HL-60 (cell line): ENCODE data around the gene RIPOR2.

Experiments used
- DNase-seq, 2 experiments: peaks; one replicate each; pipeline ENCODE4 v3.0.0-alpha.2; 2010 to 2020; ENCODE audit warnings: low read depth in 1 of 2, low spot score in 1 of 2
- H3K27ac ChIP-seq: fragments of 250-450 bp; sonication (Bioruptor Pico); replicated peaks from 2 replicates; pipeline ENCODE4 v1.5.1; 2020; ENCODE audit warnings: mild to moderate bottlenecking, moderate library complexity
- H3K27me3 ChIP-seq: fragments of 250-450 bp; sonication (Bioruptor Pico); 2 replicates; pipeline ENCODE4 v1.5.1; 2021; ENCODE audit warnings: mild to moderate bottlenecking, moderate library complexity; ENCODE audit not compliant: insufficient read depth, poor library complexity, severe bottlenecking
- H3K4me3 ChIP-seq: replicated peaks from 2 replicates; pipeline ENCODE4 v1.5.1; 2011; ENCODE audit warnings: mild to moderate bottlenecking, control low read depth, low read length; ENCODE audit not compliant: insufficient read depth
- CTCF ChIP-seq: IDR thresholded peaks from one replicate; pipeline ENCODE4 v1.5.1; 2011; ENCODE audit warnings: low read length, control low read depth, inconsistent platforms; ENCODE audit not compliant: insufficient read depth
- GABPA ChIP-seq: IDR thresholded peaks from 2 replicates; pipeline ENCODE4 v1.6.1; 2012; ENCODE audit warnings: low read depth
- POLR2AphosphoS5 ChIP-seq: IDR thresholded peaks from 2 replicates; pipeline ENCODE4 v1.6.1; 2012; ENCODE audit warnings: low read depth
- REST ChIP-seq: IDR thresholded peaks from 2 replicates; pipeline ENCODE4 v1.6.1; 2012; ENCODE audit warnings: low read depth; ENCODE audit not compliant: insufficient replicate concordance
- SPI1 ChIP-seq: IDR thresholded peaks from 2 replicates; pipeline ENCODE4 v1.6.1; 2012; ENCODE audit warnings: low read depth, mild to moderate bottlenecking, borderline replicate concordance

The RIPOR2 gene

DNA sequence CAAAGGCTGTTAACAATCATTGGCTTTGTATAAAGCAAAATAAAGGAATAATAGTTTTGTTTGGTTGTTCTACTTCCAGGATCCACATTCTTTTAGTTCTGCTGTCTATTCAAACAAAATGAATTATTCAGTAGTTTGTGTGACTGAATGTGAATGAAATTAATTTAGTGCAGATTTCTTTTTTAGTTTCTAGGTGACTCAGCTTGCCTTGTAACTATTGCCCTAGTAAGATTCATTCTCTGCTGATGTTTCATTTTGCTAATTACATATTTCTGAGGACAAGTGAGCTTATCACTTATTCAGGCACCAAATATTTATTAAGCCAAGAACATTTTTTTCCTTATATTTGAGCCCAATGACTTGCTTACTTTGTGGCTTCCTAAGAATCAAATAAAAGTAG lies 46.5 kb upstream of the RIPOR2 start:
- DNase-seq: no peak
- TF ChIP-seq POLR2AphosphoS5 (no peak), CTCF (no peak), SPI1 (no peak), GABPA (no peak), REST (no peak)
- no peak overlapping the region for H3K4me3 ChIP-seq
- H3K27ac ChIP-seq: no peak overlapping the region
- H3K27me3 ChIP-seq: no peaks in the 10 kb centered on the region

DNA sequence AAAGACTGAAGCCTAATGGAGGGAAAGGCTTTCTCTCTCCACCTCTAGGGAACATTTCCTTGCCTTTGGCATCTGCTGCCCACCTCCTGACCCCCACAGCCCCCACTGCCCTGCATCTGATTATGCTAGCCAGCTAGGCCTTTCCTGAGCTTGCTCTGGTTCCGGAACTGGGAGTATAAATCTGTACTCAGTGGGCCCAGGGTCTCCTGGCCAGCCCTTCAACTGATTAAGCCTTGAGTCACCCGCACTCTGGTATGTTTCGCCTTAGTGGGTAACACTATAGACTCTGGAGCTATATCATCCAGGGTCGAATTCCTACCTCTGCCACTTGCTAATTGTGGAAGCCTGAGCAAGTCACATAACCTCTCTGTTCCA lies 45.6 kb upstream of the RIPOR2 start:
- no peak for DNase-seq
- H3K27ac ChIP-seq: no peak overlapping the region
- no peak overlapping the region for H3K4me3 ChIP-seq
- TF ChIP-seq REST (no peak), POLR2AphosphoS5 (no peak), SPI1 (no peak), CTCF (no peak)
- H3K27me3 ChIP-seq: no peaks in the 10 kb centered on the region

GRCh38 chr6:24980507-24981385 lies 45.0 kb upstream of the RIPOR2 start:
- Histone ChIP-seq H3K27ac (no peak overlapping the region), H3K27me3 (no peaks in the 10 kb centered on the region), H3K4me3 (no peak overlapping the region)
- TF ChIP-seq SPI1 (no peak), GABPA (no peak)
- no peak for DNase-seq

GRCh38 chr6:24979176-24979575 lies 43.4 kb upstream of the RIPOR2 start:
- Histone ChIP-seq H3K27ac (no peak overlapping the region), H3K4me3 (no peak overlapping the region), H3K27me3 (no peaks in the 10 kb centered on the region)
- TF ChIP-seq GABPA (no peak), CTCF (no peak), SPI1 (no peak), REST (no peak), POLR2AphosphoS5 (no peak)
- no peak for DNase-seq
